ENCODE data around the gene PITPNB.

DNA sequence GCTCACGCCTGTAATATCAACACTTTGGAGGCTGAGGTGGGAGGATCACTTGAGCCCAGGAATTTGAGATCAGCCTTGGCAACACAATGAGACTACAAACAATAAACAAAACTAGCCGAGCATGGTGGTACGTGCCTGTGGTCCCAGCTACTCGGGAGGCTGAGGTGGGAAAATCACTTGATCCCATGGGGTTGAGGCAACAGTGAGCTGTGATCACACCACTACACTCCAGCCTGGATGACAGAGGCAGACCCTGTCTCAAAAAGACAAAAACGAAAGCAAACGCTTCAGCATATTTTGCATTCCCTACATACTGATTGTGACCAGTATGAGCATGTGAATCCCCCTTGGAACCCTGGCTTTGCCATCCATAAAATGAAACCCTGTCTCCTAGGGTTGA lies 83.6 kb downstream of the PITPNB start:
- TF ChIP-seq, protein P1, sequence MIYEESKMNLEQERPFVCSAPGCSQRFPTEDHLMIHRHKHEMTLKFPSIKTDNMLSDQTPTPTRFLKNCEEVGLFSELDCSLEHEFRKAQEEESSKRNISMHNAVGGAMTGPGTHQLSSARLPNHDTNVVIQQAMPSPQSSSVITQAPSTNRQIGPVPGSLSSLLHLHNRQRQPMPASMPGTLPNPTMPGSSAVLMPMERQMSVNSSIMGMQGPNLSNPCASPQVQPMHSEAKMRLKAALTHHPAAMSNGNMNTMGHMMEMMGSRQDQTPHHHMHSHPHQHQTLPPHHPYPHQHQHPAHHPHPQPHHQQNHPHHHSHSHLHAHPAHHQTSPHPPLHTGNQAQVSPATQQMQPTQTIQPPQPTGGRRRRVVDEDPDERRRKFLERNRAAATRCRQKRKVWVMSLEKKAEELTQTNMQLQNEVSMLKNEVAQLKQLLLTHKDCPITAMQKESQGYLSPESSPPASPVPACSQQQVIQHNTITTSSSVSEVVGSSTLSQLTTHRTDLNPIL (CRISPR knock-in tag; IDR thresholded peaks at IDR 0.05; ENCODE audit: low read depth) = no peak
- TF ChIP-seq SNAI2 (CRISPR knock-in tag; IDR thresholded peaks at IDR 0.05) (no peak), RARB (CRISPR knock-in tag; IDR thresholded peaks at IDR 0.05) (no peak)
